ENCODE results near the gene SLC35F3.

The SLC35F3 gene

GRCh38 chr1:233865902-233866301 lies 38.6 kb upstream of the SLC35F3 start:
- H3K36me3 ChIP-seq, result no peaks in the 10 kb centered on the region
- no peaks in the 10 kb centered on the region for H3K4me1 ChIP-seq (ENCODE audit: control insufficient read depth in 1 of 2, insufficient read depth in 1 of 2, low read depth in 1 of 2, low read length in 1 of 2)
- no peak overlapping the region for H3K4me3 ChIP-seq (ENCODE audit: low read depth in 1 of 2, low read length in 1 of 2)
- no peaks in the 10 kb centered on the region for H3K9me3 ChIP-seq
- no peak for TF ChIP-seq CTCF (IDR thresholded peaks at IDR 0.05)
- H3K27ac ChIP-seq, result no peak overlapping the region
- no peaks in the 10 kb centered on the region for H3K27me3 ChIP-seq

GRCh38 chr1:233867028-233867427 lies 37.4 kb upstream of the SLC35F3 start:
- no peak for TF ChIP-seq CTCF (IDR thresholded peaks at IDR 0.05)
- Histone ChIP-seq H3K4me1 (ENCODE audit: control insufficient read depth in 1 of 2, insufficient read depth in 1 of 2, low read depth in 1 of 2, low read length in 1 of 2) (no peaks in the 10 kb centered on the region), H3K4me3 (ENCODE audit: low read depth in 1 of 2, low read length in 1 of 2) (no peak overlapping the region), H3K27me3 (no peaks in the 10 kb centered on the region), H3K9me3 (no peaks in the 10 kb centered on the region), H3K36me3 (no peaks in the 10 kb centered on the region), H3K27ac (no peak overlapping the region)

- H3K4me3 ChIP-seq (ENCODE audit: low read depth in 1 of 2, low read length in 1 of 2), result no peak overlapping the region
- TF ChIP-seq CTCF (IDR thresholded peaks at IDR 0.05), result no peak
- H3K36me3 ChIP-seq, result no peaks in the 10 kb centered on the region
- no peaks in the 10 kb centered on the region for H3K4me1 ChIP-seq (ENCODE audit: control insufficient read depth in 1 of 2, insufficient read depth in 1 of 2, low read depth in 1 of 2, low read length in 1 of 2)
- no peaks in the 10 kb centered on the region for H3K9me3 ChIP-seq
- H3K27ac ChIP-seq, result no peak overlapping the region
- no peaks in the 10 kb centered on the region for H3K27me3 ChIP-seq
Measured at GRCh38 chr1:233868461-233868860, 36.0 kb upstream of the SLC35F3 start.

- Histone ChIP-seq H3K27ac (no peak overlapping the region), H3K9me3 (no peaks in the 10 kb centered on the region), H3K4me1 (ENCODE audit: control insufficient read depth in 1 of 2, insufficient read depth in 1 of 2, low read depth in 1 of 2, low read length in 1 of 2) (no peaks in the 10 kb centered on the region), H3K4me3 (ENCODE audit: low read depth in 1 of 2, low read length in 1 of 2) (no peak overlapping the region), H3K27me3 (no peaks in the 10 kb centered on the region), H3K36me3 (no peaks in the 10 kb centered on the region)
- TF ChIP-seq CTCF (IDR thresholded peaks at IDR 0.05), result no peak
Measured at GRCh38 chr1:233869680-233870079, 34.8 kb upstream of the SLC35F3 start.

- no peaks in the 10 kb centered on the region for H3K36me3 ChIP-seq
- H3K27me3 ChIP-seq, result no peaks in the 10 kb centered on the region
Measured at GRCh38 chr1:233873666-233874065, 30.8 kb upstream of the SLC35F3 start.

More at GRCh38 chr1:233873666-233874065, 30.8 kb upstream of the SLC35F3 start:
- Histone ChIP-seq H3K27ac (no peak overlapping the region), H3K4me1 (ENCODE audit: control insufficient read depth in 1 of 2, insufficient read depth in 1 of 2, low read depth in 1 of 2, low read length in 1 of 2) (no peaks in the 10 kb centered on the region), H3K4me3 (ENCODE audit: low read depth in 1 of 2, low read length in 1 of 2) (no peak overlapping the region), H3K9me3 (no peaks in the 10 kb centered on the region)
- no peak for TF ChIP-seq CTCF (IDR thresholded peaks at IDR 0.05)
